ENCODE data around the gene CDKN2AIPNL. TPM values are rescaled to one million over a fixed set of nuclear protein-coding genes. Genes with fewer than 3 reads are reported as not detected.

Gene CDKN2AIPNL
- total and polyA plus RNA-seq, 2 of the 4 experiments (the other 2 are of a cell fraction), result 14.0 to 18.1 TPM

DNA sequence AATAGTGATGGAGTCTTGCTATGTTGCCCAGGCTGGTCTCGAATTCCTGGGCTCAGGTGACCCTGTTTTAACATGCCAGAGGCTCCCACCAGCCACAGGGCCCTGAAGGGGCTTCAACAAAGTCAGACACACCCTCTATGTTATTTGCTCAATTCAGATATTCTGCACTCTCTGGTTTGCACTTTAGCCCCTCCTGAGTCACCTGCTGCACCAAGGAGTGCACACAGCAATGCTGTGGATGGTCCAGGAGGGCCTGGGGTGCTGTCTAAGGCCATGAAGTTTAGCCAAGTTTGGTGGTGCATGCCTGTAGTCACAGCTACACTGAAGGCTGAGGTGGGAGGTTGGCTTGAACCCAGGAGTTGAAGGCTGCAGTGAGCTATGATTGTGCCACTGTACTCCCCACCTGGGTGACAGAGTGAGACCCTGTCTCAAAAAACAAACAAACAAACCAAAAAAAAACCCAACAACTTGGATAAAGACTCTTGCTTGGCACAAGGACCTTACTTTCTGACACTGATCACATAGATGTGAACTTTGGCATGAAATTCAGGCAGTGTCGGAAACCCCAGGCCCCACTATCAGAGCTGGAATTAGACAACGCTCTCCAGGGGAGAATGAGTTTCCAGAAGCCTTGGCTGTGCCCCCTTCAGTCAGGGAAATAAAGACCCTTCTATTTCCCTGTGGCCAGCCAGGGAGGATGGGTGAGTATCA is 39.7 kb upstream of the CDKN2AIPNL start:
- Histone ChIP-seq H2AK9ac (replicated peaks; ENCODE audit: low read depth, low read length, poor library complexity) (no peak overlapping the region), H2BK5ac (ENCODE audit: low read depth, low read length, poor library complexity, severe bottlenecking) (no peak overlapping the region), H2BK20ac (ENCODE audit: low read depth, low read length) (no peak overlapping the region), H4K20me1 (ENCODE audit: insufficient read depth, low read length) (no peaks in the 10 kb centered on the region), H3K18ac (ENCODE audit: low read depth, low read length) (no peak overlapping the region), H3K9me1 (ENCODE audit: insufficient read depth, low read length) (peaks cover 10% of the 10 kb centered on the region; the same call in 1 of the 2 replicates), H4K91ac (ENCODE audit: insufficient read depth, low read depth, low read length) (no peak overlapping the region), H2BK15ac (ENCODE audit: low read depth, low read length) (peak overlapping the region; percentile 15; the same call in 1 of the 3 replicates), H3K4ac (ENCODE audit: low read depth, low read length) (peak overlapping the region; percentile 12; the same call in 1 of the 2 replicates), H3K4me1 (ENCODE audit: control insufficient read depth, insufficient read depth, low read length) (peaks cover 10% of the 10 kb centered on the region; the same call in 1 of the 2 replicates), H3K36me3 (ENCODE audit: control insufficient read depth, insufficient read depth, low read length) (no peaks in the 10 kb centered on the region), H3K27ac (ENCODE audit: insufficient read depth, low read length) (no peak overlapping the region), H2BK120ac (ENCODE audit: low read depth, low read length) (peak overlapping the region; percentile 16; the same call in 1 of the 2 replicates), H3K9ac (ENCODE audit: low read depth, low read length) (no peak overlapping the region), H3K4me3 (ENCODE audit: insufficient read depth, low read depth, low read length) (no peak overlapping the region), H3K79me1 (ENCODE audit: low read depth in 1 of 2, low read length in 2 of 2) (no peaks in the 10 kb centered on the region), H3K27me3 (ENCODE audit: control insufficient read depth, insufficient read depth, low read length) (no peaks in the 10 kb centered on the region), H4K8ac (ENCODE audit: low read depth in 2 of 2, low read length in 2 of 2) (peak overlapping the region in 1 of 2 experiments; percentile 6; a peak in 1 of 4 replicates), H4K5ac (ENCODE audit: low read depth, low read length) (no peak overlapping the region), H3K56ac (ENCODE audit: extremely low read depth, insufficient read depth, low read length) (no peak overlapping the region), H3K14ac (replicated peaks; ENCODE audit: low read depth, low read length) (no peak overlapping the region), H2AFZ (replicated peaks; ENCODE audit: low read length, poor library complexity) (peak overlapping the region; percentile 52), H2AK5ac (ENCODE audit: low read depth, low read length) (0 out of 2 replicates have a peak overlapping the region, but pooled peaks have one; percentile 16), H3K23ac (ENCODE audit: low read depth, low read length) (no peak overlapping the region), H3K9me3 (ENCODE audit: control insufficient read depth, insufficient read depth, low read length) (no peaks in the 10 kb centered on the region), H3K4me2 (ENCODE audit: low read depth, low read length) (no peak overlapping the region)
- dilution Hi-C loops (cut with HindIII; ENCODE audit: low sequenced_read_pairs, unreplicated experiment), result no loop called here
- in situ Hi-C loops (cut with MboI; ENCODE audit: low sequenced_read_pairs), result no loop called here
- ChIA-PET CTCF (interaction anchor here (0.6 kb wide), 1 partner anchor 14 kb away, joined by 5 read pairs; no protein-coding TSS in a partner anchor), POLR2A (ENCODE audit: unreplicated experiment) (no interaction called here)
- whole genome bisulfite sequencing, 2 experiments (ENCODE audit: extremely low coverage in 2 of 2, insufficient read length in 1 of 2), result no CpG with 5 or more reads among the region's 3 CpGs
- DNase-seq, result no peak
- no TSS peak for BruUV-seq (replicated peaks)
- intact Hi-C loops (cut with micrococcal nuclease), result no loop called here
- ATAC-seq (ENCODE audit: low read depth), result peak; percentile 50; the same call in 1 of the 2 replicates
- no peak for TF ChIP-seq CEBPB (IDR thresholded peaks at IDR 0.05; ENCODE audit: low read depth, low read length)
- TF ChIP-seq, protein P1, sequence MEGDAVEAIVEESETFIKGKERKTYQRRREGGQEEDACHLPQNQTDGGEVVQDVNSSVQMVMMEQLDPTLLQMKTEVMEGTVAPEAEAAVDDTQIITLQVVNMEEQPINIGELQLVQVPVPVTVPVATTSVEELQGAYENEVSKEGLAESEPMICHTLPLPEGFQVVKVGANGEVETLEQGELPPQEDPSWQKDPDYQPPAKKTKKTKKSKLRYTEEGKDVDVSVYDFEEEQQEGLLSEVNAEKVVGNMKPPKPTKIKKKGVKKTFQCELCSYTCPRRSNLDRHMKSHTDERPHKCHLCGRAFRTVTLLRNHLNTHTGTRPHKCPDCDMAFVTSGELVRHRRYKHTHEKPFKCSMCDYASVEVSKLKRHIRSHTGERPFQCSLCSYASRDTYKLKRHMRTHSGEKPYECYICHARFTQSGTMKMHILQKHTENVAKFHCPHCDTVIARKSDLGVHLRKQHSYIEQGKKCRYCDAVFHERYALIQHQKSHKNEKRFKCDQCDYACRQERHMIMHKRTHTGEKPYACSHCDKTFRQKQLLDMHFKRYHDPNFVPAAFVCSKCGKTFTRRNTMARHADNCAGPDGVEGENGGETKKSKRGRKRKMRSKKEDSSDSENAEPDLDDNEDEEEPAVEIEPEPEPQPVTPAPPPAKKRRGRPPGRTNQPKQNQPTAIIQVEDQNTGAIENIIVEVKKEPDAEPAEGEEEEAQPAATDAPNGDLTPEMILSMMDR (conservative IDR thresholded peaks at IDR 0.05; ENCODE audit: low read depth, low read length), result no peak
- no peak for TF ChIP-seq RFX5 (IDR thresholded peaks at IDR 0.05; ENCODE audit: low read depth, low read length)
- TF ChIP-seq SMC3 (IDR thresholded peaks at IDR 0.05; ENCODE audit: low read depth, low read length), result no peak
- TF ChIP-seq POLR2A (IDR thresholded peaks at IDR 0.05; ENCODE audit: low read depth, low read length), result no peak
- TF ChIP-seq FOS (IDR thresholded peaks at IDR 0.05; ENCODE audit: low read depth, low read length), result no peak
- TF ChIP-seq, protein P2, sequence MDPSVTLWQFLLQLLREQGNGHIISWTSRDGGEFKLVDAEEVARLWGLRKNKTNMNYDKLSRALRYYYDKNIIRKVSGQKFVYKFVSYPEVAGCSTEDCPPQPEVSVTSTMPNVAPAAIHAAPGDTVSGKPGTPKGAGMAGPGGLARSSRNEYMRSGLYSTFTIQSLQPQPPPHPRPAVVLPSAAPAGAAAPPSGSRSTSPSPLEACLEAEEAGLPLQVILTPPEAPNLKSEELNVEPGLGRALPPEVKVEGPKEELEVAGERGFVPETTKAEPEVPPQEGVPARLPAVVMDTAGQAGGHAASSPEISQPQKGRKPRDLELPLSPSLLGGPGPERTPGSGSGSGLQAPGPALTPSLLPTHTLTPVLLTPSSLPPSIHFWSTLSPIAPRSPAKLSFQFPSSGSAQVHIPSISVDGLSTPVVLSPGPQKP (IDR thresholded peaks at IDR 0.05; ENCODE audit: borderline replicate concordance, low read depth, low read length), result no peak
- TF ChIP-seq NFE2L2 (IDR thresholded peaks at IDR 0.05; ENCODE audit: low read depth, low read length), result no peak
- no peak for TF ChIP-seq MAZ (IDR thresholded peaks at IDR 0.05; ENCODE audit: borderline replicate concordance, low read depth, low read length)
- TF ChIP-seq BHLHE40 (IDR thresholded peaks at IDR 0.05; ENCODE audit: low read depth, low read length), result no peak
- TF ChIP-seq MXI1 (IDR thresholded peaks at IDR 0.05; ENCODE audit: borderline replicate concordance, low read depth, low read length), result no peak
- no peak for TF ChIP-seq RAD21 (IDR thresholded peaks at IDR 0.05; ENCODE audit: low read length)
- TF ChIP-seq, protein P3, sequence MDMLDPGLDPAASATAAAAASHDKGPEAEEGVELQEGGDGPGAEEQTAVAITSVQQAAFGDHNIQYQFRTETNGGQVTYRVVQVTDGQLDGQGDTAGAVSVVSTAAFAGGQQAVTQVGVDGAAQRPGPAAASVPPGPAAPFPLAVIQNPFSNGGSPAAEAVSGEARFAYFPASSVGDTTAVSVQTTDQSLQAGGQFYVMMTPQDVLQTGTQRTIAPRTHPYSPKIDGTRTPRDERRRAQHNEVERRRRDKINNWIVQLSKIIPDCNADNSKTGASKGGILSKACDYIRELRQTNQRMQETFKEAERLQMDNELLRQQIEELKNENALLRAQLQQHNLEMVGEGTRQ (IDR thresholded peaks at IDR 0.05; ENCODE audit: low read depth, low read length), result no peak
- TF ChIP-seq RCOR1 (IDR thresholded peaks at IDR 0.05; ENCODE audit: insufficient replicate concordance, low read length), result no peak
- no peak for TF ChIP-seq CHD1 (IDR thresholded peaks at IDR 0.05; ENCODE audit: low read depth, low read length)
